ENCODE results near the gene SENP2.
"Not testable (repeated sequence)": the region's sequence is repeated elsewhere in the genome, so short reads cannot be mapped to it uniquely, and the experiment has no call there.

The SENP2 gene

GRCh38 chr3:185586686-185587039, 568 bp downstream of the SENP2 start:
- DNase-seq (ENCODE audit: low read depth in 3 of 3) = no peak

DNA sequence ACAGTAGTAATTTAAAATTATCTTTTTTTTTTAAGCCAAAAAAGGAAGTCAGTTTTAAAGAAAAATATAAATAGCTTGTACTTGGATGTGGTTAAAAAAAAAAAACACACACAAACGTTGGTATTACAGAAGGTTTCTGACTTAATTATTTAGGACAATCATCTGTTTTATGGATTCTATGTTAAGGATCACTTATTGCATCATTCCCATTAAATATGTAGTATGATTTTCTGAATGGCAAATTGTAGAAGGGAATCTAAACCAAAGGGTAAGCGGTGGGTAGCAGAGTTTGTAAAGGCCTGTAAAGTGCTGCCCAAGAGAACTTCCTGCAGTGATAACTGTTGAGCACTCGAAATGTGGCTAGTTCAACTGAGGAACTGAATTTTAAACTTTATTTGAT, 8.0 kb downstream of the SENP2 start:
- no peak for DNase-seq (ENCODE audit: low read depth in 3 of 3)

GRCh38 chr3:185595526-185595925, 9.4 kb downstream of the SENP2 start:
- DNase-seq (ENCODE audit: low read depth in 3 of 3) = no peak

GRCh38 chr3:185605566-185605965, 19.5 kb downstream of the SENP2 start:
- DNase-seq (ENCODE audit: low read depth in 3 of 3) = no peak

DNA sequence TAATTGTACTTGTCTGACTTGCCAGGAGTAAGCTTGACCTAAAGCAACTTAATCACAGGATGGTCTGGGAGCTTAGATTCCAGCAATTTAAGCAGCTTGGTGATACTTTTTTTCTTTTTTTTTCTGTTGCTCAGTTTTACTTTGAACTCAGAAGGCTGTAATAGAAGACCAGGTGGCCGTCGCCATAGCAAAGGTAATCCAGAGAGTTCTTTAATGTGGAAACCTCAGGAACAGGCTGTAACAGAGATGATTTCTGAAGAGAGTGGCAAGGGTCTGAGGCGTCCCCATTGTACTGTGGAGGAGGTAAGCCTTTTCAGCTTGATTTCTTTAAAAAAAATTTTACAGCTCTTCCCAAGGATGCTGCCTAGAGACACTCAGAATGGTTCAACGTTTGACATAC, 20.1 kb downstream of the SENP2 start:
- DNase-seq (ENCODE audit: low read depth in 3 of 3) = no peak

DNA sequence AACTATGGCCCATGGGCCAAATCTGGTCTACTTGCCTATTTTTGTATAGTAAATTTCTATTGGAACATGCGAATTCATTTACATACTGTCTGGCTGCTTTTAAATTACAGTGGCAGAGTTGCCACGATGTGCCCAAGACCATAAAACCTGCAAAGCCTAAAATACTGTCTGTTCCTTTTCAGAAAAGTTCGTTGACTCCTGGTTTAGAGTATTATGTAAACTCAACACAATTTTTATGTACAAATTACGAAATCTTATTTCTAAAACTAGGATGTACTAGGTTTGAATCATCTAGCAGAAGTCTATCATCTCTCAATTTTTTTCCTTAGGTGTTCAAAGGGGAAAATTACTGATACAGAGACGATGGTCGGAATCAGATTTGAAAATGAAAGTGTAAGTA, 26.9 kb downstream of the SENP2 start:
- no peak for DNase-seq (ENCODE audit: low read depth in 3 of 3)

DNA sequence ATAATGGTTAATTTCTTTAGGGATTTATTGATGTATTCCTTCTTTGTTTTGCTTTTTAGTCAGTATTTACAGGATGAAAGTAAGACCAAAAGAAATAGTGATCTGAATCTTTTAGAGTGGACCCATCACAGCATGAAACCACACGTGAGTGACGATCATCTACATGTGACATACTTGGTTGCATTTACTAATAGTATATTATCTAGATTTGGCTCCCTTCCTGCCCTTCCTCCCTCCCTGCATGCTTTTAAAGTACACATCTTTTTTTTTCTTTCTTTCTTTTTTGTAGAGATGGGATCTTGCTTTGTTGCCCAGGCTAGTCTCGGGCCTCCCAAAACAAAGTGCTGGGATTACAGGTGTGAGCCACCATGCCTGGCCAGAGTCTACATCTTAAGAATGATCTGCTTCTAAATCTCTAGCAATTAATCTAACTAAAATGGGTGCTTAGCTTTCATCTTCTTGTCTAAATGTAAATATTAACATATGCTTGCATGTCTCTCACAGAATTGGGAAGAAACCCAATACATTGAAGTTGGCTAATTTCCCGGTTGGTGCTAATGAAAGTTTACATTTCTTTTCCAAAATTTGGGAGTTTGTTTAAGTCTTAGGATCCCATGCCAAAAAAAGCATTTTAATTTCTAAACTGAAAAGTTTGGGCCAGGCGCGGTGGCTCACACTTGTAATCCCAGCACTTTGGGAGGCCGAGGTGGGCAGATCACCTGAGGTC, 38.0 kb downstream of the SENP2 start:
- DNase-seq (ENCODE audit: low read depth in 3 of 3) = no peak

DNA sequence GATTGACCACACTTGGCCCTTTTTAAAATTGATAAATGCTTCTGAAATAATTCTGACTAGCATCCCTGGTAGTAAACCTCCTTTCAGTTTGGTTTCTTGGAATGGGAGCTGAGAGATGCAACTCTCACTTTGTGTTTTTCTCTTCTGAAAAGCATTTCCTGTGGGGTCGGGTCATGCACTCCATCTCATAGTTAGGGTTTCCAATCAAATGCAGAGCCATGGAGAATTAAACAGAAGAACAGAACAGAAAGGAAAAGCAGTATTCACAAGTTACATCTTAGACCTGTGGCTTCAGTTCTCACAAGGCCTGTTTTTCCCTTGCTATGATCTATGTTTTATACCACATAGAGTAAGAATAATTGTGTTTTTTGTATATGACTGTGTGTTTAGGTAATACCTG, 39.7 kb downstream of the SENP2 start:
- no peak for DNase-seq (ENCODE audit: low read depth in 3 of 3)

DNA sequence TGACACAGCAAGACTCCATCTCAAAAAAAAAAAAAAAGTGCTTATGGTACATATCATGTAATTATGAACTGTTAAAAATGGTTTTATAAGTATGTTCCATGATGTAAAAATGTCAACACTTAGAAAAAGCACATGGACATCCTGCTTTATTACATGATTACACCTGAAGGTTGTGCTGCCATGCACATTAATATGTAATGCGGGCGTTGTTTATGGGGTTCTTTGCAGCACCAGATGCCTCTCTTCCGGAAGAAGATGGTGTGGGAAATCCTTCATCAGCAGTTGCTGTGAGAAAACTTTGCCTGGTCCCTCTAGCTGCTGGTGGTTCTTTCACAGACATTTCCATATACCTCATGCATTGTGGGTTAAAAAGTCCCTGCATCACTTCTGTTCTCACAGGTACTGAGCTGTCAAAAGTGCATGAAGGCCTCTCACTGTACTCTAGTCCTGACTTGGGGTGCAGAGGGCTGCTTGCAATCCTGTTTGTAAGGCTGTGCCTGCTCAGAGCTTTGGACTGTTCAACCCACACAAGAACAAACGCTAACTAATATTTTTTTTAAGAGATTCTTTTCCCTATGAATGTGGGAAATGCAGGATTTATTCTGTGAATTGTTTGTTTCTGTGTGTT, 43.6 kb downstream of the SENP2 start:
- DNase-seq (ENCODE audit: low read depth in 3 of 3) = no peak

GRCh38 chr3:185630182-185630622, 44.1 kb downstream of the SENP2 start:
- DNase-seq (ENCODE audit: low read depth in 3 of 3) = no peak

DNA sequence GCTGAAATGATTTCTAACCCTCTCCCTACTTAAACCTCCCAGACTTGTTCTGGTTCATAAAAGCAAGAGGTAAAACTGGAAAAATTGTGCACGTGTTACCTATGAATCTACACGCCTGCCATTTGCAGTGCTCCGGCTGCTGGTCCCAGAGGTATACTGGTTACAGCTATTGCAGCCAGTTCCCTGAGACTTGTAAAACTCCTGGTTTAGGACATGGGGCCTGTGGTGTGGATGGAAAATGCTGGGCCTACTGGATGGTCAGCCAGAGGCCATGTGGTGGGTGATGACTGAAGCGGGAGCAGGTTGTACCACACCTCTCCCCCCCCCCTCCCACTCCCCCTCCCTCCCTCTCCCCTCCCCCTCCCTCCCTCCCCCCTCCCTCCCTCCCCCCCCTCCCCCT, 45.0 kb downstream of the SENP2 start:
- DNase-seq (ENCODE audit: low read depth in 3 of 3) = no peak

GRCh38 chr3:185631508-185632206, 45.6 kb downstream of the SENP2 start:
- DNase-seq (ENCODE audit: low read depth in 3 of 3) = no peak

- DNase-seq (ENCODE audit: low read depth in 3 of 3) = no peak
Measured at GRCh38 chr3:185632996-185633395, 46.9 kb downstream of the SENP2 start.

DNA sequence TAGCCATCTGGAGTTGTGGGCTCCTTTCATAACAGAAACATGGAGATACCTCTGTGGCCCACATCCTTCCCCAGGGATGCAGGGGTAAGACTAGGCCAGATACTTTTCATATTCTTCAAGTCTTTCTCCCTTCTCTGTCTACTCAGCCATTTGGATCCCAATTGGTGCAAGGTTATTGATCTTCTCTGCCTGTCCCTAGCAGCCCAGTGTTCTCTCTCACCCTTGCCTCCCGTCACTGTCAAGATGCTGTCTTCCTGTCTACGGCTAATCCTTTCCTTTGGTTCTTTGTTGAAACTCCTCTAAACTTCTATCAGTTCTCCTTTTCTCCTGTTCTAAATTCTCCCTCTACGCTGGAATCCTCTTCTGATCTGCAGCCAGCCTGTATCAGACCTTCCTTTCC, 51.3 kb downstream of the SENP2 start:
- DNase-seq (ENCODE audit: low read depth in 3 of 3) = no peak

DNA sequence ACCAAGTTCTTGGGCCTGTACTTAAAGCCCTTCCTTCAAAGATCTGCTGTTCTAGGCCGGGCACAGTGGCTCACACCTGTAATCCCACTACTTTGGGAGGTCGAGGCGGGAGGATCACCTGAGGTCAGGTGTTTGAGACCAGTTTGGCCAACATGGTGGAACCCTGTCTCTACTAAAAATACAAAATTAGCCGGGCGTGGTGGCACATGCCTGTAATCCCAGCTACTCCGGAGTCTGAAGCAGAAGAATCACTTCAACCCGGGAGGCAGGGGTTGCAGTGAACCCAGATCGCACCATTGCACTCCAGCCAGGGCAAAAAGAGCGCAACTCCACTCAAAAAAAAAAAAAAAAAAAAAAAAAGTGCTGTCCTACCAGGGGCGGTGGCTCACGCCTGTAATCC, 52.6 kb downstream of the SENP2 start:
- DNase-seq (ENCODE audit: low read depth in 3 of 3) = not testable (repeated sequence)

- DNase-seq (ENCODE audit: low read depth in 3 of 3) = no peak
Measured at GRCh38 chr3:185639632-185640206, 53.6 kb downstream of the SENP2 start.

- no peak for DNase-seq (ENCODE audit: low read depth in 3 of 3)
Measured at GRCh38 chr3:185640308-185640707, 54.2 kb downstream of the SENP2 start.

DNA sequence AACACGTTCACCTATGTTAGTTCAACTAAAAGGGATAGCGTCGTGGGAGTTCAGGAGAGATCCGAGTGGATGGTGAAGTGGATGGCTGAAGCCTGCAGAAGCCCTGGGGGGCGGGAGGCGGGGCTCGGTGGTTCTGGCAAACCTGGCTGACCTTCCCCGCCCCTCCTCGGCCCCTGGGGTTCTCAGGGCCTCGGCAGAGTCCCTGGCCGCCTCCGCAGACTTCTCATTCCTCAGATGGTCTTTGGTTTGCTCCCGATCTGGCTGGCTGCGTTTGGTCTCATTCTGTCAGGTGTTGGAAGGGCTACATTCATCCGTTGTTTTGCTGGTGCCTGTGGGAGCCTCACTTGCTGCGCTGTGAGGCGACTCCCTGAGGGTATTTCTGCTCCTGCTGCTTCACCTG, 59.1 kb downstream of the SENP2 start:
- not testable (repeated sequence) for DNase-seq (ENCODE audit: low read depth in 3 of 3)

DNA sequence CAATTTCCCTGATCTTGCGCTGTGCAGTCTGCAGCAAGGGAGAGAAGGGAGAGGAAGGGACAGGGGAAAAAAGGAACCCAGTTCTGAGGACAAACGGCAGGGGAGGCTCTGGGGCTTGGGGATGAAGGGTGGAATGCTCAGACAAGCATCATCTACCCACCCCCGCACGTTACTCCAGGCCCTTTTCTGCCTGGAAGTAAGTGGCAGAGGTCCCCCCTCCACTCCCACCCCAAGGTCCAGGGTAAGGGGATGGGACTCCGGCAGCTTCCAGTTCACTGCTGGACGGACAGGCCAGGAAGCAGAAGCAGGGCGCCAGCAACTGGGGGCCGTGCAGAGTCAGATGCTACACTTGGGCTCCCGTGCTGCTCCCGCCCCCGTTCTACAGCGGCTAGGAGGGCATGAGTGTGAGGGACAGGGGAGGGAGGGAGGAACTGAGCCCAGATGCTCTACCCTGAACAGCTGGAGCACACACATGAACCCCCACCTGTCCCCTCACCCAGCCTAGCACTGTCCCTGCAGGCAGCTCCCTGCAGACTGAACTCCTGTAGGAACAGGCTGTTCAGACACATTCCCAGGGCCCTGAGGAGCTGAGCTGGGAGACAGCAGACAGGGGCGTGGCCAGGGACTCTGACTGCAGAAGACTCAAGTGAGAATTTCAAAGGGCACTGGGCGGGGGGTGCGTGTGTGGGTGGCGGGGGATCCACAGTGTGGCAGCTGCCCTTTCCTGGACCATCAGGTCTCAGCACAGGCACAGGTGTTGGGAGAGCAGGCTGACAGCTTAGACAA, 59.7 kb downstream of the SENP2 start:
- DNase-seq (ENCODE audit: low read depth in 3 of 3) = no peak

GRCh38 chr3:185646382-185647133, 60.5 kb downstream of the SENP2 start:
- no peak for DNase-seq (ENCODE audit: low read depth in 3 of 3)
